HEK293 (cell line): ENCODE results near the gene TRDMT1.

Source experiments
- KLF16 ChIP-seq: fragments of 450-650 bp; formaldehyde crosslinking; IDR thresholded peaks from 2 replicates; pipeline ENCODE4 v1.5.1; 2017; ENCODE audit warnings: missing biosample characterization, missing genetic modification characterization
- KLF7 ChIP-seq: fragments of 450-650 bp; formaldehyde crosslinking; IDR thresholded peaks from 2 replicates; pipeline ENCODE4 v1.5.1; 2016; ENCODE audit warnings: missing biosample characterization, missing genetic modification characterization, borderline replicate concordance
- TRIM28 ChIP-seq: IDR thresholded peaks from 2 replicates; pipeline ENCODE4 v1.6.1; 2011; ENCODE audit warnings: low read length, control low read depth, borderline replicate concordance
- ZBTB20 ChIP-seq: fragments of 450-650 bp; formaldehyde crosslinking; IDR thresholded peaks from 2 replicates; pipeline ENCODE4 v1.5.1; 2016; ENCODE audit warnings: missing biosample characterization, missing genetic modification characterization
- ZBTB44 ChIP-seq: fragments of 450-650 bp; IDR thresholded peaks from 2 replicates; pipeline ENCODE4 v1.5.1; 2018; ENCODE audit warnings: missing biosample characterization, mild to moderate bottlenecking, missing genetic modification characterization
- ZFP41 ChIP-seq: fragments of 450-650 bp; formaldehyde crosslinking; IDR thresholded peaks from 2 replicates; pipeline ENCODE4 v1.5.1; 2016; ENCODE audit warnings: missing biosample characterization, missing genetic modification characterization, borderline replicate concordance
- ZNF175 ChIP-seq: fragments of 450-650 bp; formaldehyde crosslinking; IDR thresholded peaks from 2 replicates; pipeline ENCODE4 v1.5.1; 2016; ENCODE audit warnings: missing biosample characterization, missing genetic modification characterization
- ZNF184 ChIP-seq: fragments of 450-650 bp; IDR thresholded peaks from 2 replicates; pipeline ENCODE4 v1.5.1; 2018; ENCODE audit warnings: missing biosample characterization, mild to moderate bottlenecking, missing genetic modification characterization
- ZNF24 ChIP-seq: fragments of 450-650 bp; formaldehyde crosslinking; IDR thresholded peaks from 2 replicates; pipeline ENCODE4 v1.5.1; 2016; ENCODE audit warnings: missing biosample characterization, missing genetic modification characterization
- ZNF266 ChIP-seq: fragments of 450-650 bp; formaldehyde crosslinking; IDR thresholded peaks from 2 replicates; pipeline ENCODE4 v1.5.1; 2016; ENCODE audit warnings: missing biosample characterization, missing genetic modification characterization, low read depth
- ZNF391 ChIP-seq: fragments of 450-650 bp; formaldehyde crosslinking; IDR thresholded peaks from 2 replicates; pipeline ENCODE4 v1.5.1; 2016; ENCODE audit warnings: low read depth, missing biosample characterization, missing genetic modification characterization, borderline replicate concordance
- ZNF513 ChIP-seq: fragments of 450-650 bp; IDR thresholded peaks from 2 replicates; pipeline ENCODE4 v1.5.1; 2018; ENCODE audit warnings: missing biosample characterization, missing genetic modification characterization
- ZNF610 ChIP-seq: fragments of 450-650 bp; formaldehyde crosslinking; IDR thresholded peaks from 2 replicates; pipeline ENCODE4 v1.5.1; 2016; ENCODE audit warnings: missing biosample characterization, missing genetic modification characterization, borderline replicate concordance
- ZNF629 ChIP-seq: fragments of 450-650 bp; formaldehyde crosslinking; IDR thresholded peaks from 2 replicates; pipeline ENCODE4 v1.5.1; 2017; ENCODE audit warnings: missing biosample characterization, missing genetic modification characterization
- ZNF660 ChIP-seq: fragments of 450-650 bp; IDR thresholded peaks from 2 replicates; pipeline ENCODE4 v1.5.1; 2018; ENCODE audit warnings: missing biosample characterization, mild to moderate bottlenecking, missing genetic modification characterization
- ZSCAN30 ChIP-seq: fragments of 450-650 bp; IDR thresholded peaks from 2 replicates; pipeline ENCODE4 v1.5.1; 2018; ENCODE audit warnings: missing biosample characterization, mild to moderate bottlenecking, missing genetic modification characterization, moderate library complexity
- ZXDB ChIP-seq: fragments of 450-650 bp; formaldehyde crosslinking; IDR thresholded peaks from 2 replicates; pipeline ENCODE4 v1.5.1; 2016; ENCODE audit warnings: missing biosample characterization, missing genetic modification characterization
- TF ChIP-seq, protein P1 (sequence below): fragments of 450-650 bp; formaldehyde crosslinking; IDR thresholded peaks from 2 replicates; pipeline ENCODE4 v1.5.1; 2016; ENCODE audit warnings: missing biosample characterization, missing genetic modification characterization
- TF ChIP-seq, protein P2 (sequence below): fragments of 450-650 bp; formaldehyde crosslinking; IDR thresholded peaks from 2 replicates; pipeline ENCODE4 v1.5.1; 2016; ENCODE audit warnings: missing biosample characterization, missing genetic modification characterization
- TF ChIP-seq, protein P3 (sequence below): fragments of 450-650 bp; formaldehyde crosslinking; IDR thresholded peaks from 2 replicates; pipeline ENCODE4 v1.5.1; 2017; ENCODE audit warnings: missing biosample characterization, mild to moderate bottlenecking, missing genetic modification characterization, moderate library complexity
- TF ChIP-seq, protein P4 (sequence below): fragments of 450-650 bp; formaldehyde crosslinking; IDR thresholded peaks from 2 replicates; pipeline ENCODE4 v1.5.1; 2016; ENCODE audit warnings: missing biosample characterization, missing genetic modification characterization
- TF ChIP-seq, protein P5 (sequence below): fragments of 450-650 bp; formaldehyde crosslinking; IDR thresholded peaks from 2 replicates; pipeline ENCODE4 v1.5.1; 2016; ENCODE audit warnings: missing biosample characterization, missing genetic modification characterization
- TF ChIP-seq, protein P6 (sequence below): fragments of 450-650 bp; formaldehyde crosslinking; IDR thresholded peaks from 2 replicates; pipeline ENCODE4 v1.5.1; 2016; ENCODE audit warnings: missing biosample characterization, missing genetic modification characterization

The TRDMT1 gene

DNA sequence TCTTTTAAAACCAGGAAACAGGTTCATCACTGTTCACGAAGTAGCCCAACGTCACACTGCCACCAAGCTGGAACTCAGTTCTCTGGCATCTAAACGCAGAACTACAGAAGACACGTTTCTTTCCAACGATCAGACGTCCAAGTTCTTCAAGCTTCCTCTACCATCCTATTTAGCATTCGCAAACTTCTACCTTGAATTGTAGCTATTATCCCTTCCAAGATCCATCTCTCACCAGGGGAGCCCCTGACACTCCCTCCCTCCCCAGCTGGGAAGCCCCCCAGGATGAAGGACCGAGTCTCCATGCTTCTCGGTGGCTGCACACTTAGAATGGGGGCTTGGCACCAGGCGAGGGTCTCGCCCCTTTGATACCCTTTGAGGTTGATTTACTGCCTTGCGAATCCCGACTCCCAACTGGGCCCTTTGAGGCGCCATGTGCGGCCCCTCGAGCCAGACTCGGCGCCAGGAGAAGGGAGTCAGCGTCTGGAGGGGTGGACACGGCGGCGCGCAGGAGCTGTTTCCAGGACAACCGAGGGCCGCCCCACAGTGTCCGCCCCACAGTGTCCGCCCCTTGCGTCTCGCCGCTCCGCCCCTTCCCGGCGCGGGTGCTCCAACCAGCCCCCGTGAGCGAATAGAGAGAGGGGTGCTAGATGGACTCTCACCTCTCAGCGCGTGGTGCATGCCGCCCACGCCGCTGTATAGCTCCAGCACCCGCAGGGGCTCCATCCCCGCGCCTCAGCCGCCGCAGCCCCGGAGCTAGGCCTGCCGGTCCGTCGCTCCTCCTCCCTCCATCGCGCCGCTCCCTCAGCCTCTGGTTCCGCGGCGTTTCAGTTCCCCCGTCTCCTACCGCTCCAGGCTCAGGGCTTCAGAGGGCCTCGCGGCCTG, at the start of gene TRDMT1 (continued):
- peak; percentile 94 for TF ChIP-seq ZNF610
- TF ChIP-seq, protein P1, sequence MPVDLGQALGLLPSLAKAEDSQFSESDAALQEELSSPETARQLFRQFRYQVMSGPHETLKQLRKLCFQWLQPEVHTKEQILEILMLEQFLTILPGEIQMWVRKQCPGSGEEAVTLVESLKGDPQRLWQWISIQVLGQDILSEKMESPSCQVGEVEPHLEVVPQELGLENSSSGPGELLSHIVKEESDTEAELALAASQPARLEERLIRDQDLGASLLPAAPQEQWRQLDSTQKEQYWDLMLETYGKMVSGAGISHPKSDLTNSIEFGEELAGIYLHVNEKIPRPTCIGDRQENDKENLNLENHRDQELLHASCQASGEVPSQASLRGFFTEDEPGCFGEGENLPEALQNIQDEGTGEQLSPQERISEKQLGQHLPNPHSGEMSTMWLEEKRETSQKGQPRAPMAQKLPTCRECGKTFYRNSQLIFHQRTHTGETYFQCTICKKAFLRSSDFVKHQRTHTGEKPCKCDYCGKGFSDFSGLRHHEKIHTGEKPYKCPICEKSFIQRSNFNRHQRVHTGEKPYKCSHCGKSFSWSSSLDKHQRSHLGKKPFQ (tag by site-specific recombination), result peak; percentile 68; the same call in 1 of the 2 replicates
- TF ChIP-seq, protein P2, sequence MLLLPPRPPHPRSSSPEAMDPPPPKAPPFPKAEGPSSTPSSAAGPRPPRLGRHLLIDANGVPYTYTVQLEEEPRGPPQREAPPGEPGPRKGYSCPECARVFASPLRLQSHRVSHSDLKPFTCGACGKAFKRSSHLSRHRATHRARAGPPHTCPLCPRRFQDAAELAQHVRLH (tag by site-specific recombination), result peak; percentile 92
- TF ChIP-seq, protein P3, sequence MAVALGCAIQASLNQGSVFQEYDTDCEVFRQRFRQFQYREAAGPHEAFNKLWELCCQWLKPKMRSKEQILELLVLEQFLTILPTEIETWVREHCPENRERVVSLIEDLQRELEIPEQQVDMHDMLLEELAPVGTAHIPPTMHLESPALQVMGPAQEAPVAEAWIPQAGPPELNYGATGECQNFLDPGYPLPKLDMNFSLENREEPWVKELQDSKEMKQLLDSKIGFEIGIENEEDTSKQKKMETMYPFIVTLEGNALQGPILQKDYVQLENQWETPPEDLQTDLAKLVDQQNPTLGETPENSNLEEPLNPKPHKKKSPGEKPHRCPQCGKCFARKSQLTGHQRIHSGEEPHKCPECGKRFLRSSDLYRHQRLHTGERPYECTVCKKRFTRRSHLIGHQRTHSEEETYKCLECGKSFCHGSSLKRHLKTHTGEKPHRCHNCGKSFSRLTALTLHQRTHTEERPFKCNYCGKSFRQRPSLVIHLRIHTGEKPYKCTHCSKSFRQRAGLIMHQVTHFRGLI (tag by site-specific recombination), result peak; percentile 86
- TF ChIP-seq ZFP41 (tag by site-specific recombination), result peak; percentile 59; the same call in 1 of the 2 replicates
- TF ChIP-seq ZNF175, result no peak
- peak; percentile 24 for TF ChIP-seq ZNF513 (tag by site-specific recombination)
- TF ChIP-seq TRIM28, result 0 out of 2 replicates have a peak, but pooled peaks have one; percentile 22
- peak; percentile 99 for TF ChIP-seq ZSCAN30 (tag by site-specific recombination)
- TF ChIP-seq ZNF391 (tag by site-specific recombination), result peak; percentile 96
- peak; percentile 100 for TF ChIP-seq ZXDB (tag by site-specific recombination)
- TF ChIP-seq ZNF660, result peak; percentile 97
- TF ChIP-seq ZNF184 (tag by site-specific recombination), result no peak
- TF ChIP-seq KLF7 (tag by site-specific recombination), result peak; percentile 95
- TF ChIP-seq, protein P4, sequence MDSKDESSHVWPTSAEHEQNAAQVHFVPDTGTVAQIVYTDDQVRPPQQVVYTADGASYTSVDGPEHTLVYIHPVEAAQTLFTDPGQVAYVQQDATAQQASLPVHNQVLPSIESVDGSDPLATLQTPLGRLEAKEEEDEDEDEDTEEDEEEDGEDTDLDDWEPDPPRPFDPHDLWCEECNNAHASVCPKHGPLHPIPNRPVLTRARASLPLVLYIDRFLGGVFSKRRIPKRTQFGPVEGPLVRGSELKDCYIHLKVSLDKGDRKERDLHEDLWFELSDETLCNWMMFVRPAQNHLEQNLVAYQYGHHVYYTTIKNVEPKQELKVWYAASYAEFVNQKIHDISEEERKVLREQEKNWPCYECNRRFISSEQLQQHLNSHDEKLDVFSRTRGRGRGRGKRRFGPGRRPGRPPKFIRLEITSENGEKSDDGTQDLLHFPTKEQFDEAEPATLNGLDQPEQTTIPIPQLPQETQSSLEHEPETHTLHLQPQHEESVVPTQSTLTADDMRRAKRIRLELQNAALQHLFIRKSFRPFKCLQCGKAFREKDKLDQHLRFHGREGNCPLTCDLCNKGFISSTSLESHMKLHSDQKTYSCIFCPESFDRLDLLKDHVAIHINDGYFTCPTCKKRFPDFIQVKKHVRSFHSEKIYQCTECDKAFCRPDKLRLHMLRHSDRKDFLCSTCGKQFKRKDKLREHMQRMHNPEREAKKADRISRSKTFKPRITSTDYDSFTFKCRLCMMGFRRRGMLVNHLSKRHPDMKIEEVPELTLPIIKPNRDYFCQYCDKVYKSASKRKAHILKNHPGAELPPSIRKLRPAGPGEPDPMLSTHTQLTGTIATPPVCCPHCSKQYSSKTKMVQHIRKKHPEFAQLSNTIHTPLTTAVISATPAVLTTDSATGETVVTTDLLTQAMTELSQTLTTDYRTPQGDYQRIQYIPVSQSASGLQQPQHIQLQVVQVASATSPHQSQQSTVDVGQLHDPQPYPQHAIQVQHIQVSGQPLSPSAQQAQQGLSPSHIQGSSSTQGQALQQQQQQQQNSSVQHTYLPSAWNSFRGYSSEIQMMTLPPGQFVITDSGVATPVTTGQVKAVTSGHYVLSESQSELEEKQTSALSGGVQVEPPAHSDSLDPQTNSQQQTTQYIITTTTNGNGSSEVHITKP (tag by site-specific recombination), result peak; percentile 99
- peak; percentile 93; the same call in 1 of the 2 replicates for TF ChIP-seq ZNF24 (tag by site-specific recombination)
- peak; percentile 62; the same call in 1 of the 2 replicates for TF ChIP-seq ZBTB44 (tag by site-specific recombination)
- TF ChIP-seq KLF16 (tag by site-specific recombination), result peak; percentile 99
- peak; percentile 94 for TF ChIP-seq ZBTB20
- TF ChIP-seq, protein P5, sequence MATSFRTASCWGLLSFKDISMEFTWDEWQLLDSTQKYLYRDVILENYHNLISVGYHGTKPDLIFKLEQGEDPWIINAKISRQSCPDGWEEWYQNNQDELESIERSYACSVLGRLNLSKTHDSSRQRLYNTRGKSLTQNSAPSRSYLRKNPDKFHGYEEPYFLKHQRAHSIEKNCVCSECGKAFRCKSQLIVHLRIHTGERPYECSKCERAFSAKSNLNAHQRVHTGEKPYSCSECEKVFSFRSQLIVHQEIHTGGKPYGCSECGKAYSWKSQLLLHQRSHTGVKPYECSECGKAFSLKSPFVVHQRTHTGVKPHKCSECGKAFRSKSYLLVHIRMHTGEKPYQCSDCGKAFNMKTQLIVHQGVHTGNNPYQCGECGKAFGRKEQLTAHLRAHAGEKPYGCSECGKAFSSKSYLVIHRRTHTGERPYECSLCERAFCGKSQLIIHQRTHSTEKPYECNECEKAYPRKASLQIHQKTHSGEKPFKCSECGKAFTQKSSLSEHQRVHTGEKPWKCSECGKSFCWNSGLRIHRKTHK (tag by site-specific recombination), result no peak
- peak; percentile 13; the same call in 1 of the 2 replicates for TF ChIP-seq ZNF266 (tag by site-specific recombination)
- peak; percentile 85 for TF ChIP-seq ZNF629 (tag by site-specific recombination)
- TF ChIP-seq, protein P6, sequence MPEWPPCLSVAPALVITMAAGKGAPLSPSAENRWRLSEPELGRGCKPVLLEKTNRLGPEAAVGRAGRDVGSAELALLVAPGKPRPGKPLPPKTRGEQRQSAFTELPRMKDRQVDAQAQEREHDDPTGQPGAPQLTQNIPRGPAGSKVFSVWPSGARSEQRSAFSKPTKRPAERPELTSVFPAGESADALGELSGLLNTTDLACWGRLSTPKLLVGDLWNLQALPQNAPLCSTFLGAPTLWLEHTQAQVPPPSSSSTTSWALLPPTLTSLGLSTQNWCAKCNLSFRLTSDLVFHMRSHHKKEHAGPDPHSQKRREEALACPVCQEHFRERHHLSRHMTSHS, result no peak
